HL-60 (cell line): ENCODE measurements around the gene ANKRD44.

Experiments used
- DNase-seq, 2 experiments: peaks; one replicate each; pipeline ENCODE4 v3.0.0-alpha.2; 2010 to 2020; ENCODE audit warnings: low read depth in 1 of 2, low spot score in 1 of 2
- H3K27ac ChIP-seq: fragments of 250-450 bp; sonication (Bioruptor Pico); replicated peaks from 2 replicates; pipeline ENCODE4 v1.5.1; 2020; ENCODE audit warnings: mild to moderate bottlenecking, moderate library complexity
- H3K27me3 ChIP-seq: fragments of 250-450 bp; sonication (Bioruptor Pico); 2 replicates; pipeline ENCODE4 v1.5.1; 2021; ENCODE audit warnings: mild to moderate bottlenecking, moderate library complexity; ENCODE audit not compliant: insufficient read depth, poor library complexity, severe bottlenecking
- H3K4me3 ChIP-seq: replicated peaks from 2 replicates; pipeline ENCODE4 v1.5.1; 2011; ENCODE audit warnings: mild to moderate bottlenecking, control low read depth, low read length; ENCODE audit not compliant: insufficient read depth
- CTCF ChIP-seq: IDR thresholded peaks from one replicate; pipeline ENCODE4 v1.5.1; 2011; ENCODE audit warnings: low read length, control low read depth, inconsistent platforms; ENCODE audit not compliant: insufficient read depth
- GABPA ChIP-seq: IDR thresholded peaks from 2 replicates; pipeline ENCODE4 v1.6.1; 2012; ENCODE audit warnings: low read depth
- POLR2AphosphoS5 ChIP-seq: IDR thresholded peaks from 2 replicates; pipeline ENCODE4 v1.6.1; 2012; ENCODE audit warnings: low read depth
- REST ChIP-seq: IDR thresholded peaks from 2 replicates; pipeline ENCODE4 v1.6.1; 2012; ENCODE audit warnings: low read depth; ENCODE audit not compliant: insufficient replicate concordance
- SPI1 ChIP-seq: IDR thresholded peaks from 2 replicates; pipeline ENCODE4 v1.6.1; 2012; ENCODE audit warnings: low read depth, mild to moderate bottlenecking, borderline replicate concordance

The ANKRD44 gene

GRCh38 chr2:197239434-197239833, 71.1 kb downstream of the ANKRD44 start:
- H3K4me3 ChIP-seq = peak overlapping the region; percentile 18
- no peak for TF ChIP-seq GABPA
- TF ChIP-seq CTCF = no peak
- peak; percentile 16; the same call in 1 of the 2 replicates for TF ChIP-seq SPI1
- peak; percentile 33; the same call in 1 of the 2 replicates for TF ChIP-seq POLR2AphosphoS5
- TF ChIP-seq REST = peak; percentile 7

GRCh38 chr2:197238043-197238365, 72.6 kb downstream of the ANKRD44 start:
- no peak overlapping the region for H3K4me3 ChIP-seq
- H3K27ac ChIP-seq = peak overlapping the region; percentile 87; the same call in 1 of the 2 replicates
- H3K27me3 ChIP-seq = no peaks in the 10 kb centered on the region
- DNase-seq = no peak
- TF ChIP-seq REST (no peak), CTCF (no peak), SPI1 (no peak), POLR2AphosphoS5 (no peak), GABPA (no peak)

More at GRCh38 chr2:197239434-197239833, 71.1 kb downstream of the ANKRD44 start:
- Histone ChIP-seq H3K27me3 (no peaks in the 10 kb centered on the region), H3K27ac (peak overlapping the region; percentile 87)
- DNase-seq = peak in 1 of 2 experiments; percentile 46

- H3K27ac ChIP-seq = peak overlapping the region; percentile 87; the same call in 1 of the 2 replicates
- DNase-seq = no peak
- TF ChIP-seq SPI1 (no peak), CTCF (no peak), REST (no peak), POLR2AphosphoS5 (no peak), GABPA (no peak)
Observed at GRCh38 chr2:197237291-197238042, 73.1 kb downstream of the ANKRD44 start.

More at GRCh38 chr2:197237291-197238042, 73.1 kb downstream of the ANKRD44 start:
- Histone ChIP-seq H3K4me3 (no peak overlapping the region), H3K27me3 (no peaks in the 10 kb centered on the region)
